Occipital lobe (tissue), 2 donors: Measurements from ENCODE around the gene LRRC23. TPM values are rescaled to one million over a fixed set of nuclear protein-coding genes. Genes with fewer than 3 reads are reported as not detected.

Source experiments
- DNase-seq: peaks from one replicate; lab custom pipeline; 2025; lab: John Stamatoyannopoulos, UW
- total RNA-seq: library from RNA; depleted of rRNA; stranded (reverse); fragments of >200 nt; gene quantifications from one replicate; pipeline ENCODE4 v1.2.3, GENCODE V29; 2014

The LRRC23 gene
- total RNA-seq, 1 donor from 2014 or later = 7.6 TPM

DNA sequence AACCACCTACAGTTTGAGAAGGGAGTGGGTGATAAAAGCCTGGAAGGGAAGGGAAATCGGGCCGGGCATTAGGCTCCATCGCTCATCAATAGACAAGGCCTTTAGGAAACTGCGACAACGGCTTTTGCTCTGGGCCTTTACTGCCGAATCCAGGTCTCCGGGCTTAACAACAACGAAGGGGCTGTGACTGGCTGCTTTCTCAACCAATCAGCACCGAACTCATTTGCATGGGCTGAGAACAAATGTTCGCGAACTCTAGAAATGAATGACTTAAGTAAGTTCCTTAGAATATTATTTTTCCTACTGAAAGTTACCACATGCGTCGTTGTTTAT is 38.7 kb downstream of the LRRC23 start:
- peak; percentile 83 for DNase-seq

DNA sequence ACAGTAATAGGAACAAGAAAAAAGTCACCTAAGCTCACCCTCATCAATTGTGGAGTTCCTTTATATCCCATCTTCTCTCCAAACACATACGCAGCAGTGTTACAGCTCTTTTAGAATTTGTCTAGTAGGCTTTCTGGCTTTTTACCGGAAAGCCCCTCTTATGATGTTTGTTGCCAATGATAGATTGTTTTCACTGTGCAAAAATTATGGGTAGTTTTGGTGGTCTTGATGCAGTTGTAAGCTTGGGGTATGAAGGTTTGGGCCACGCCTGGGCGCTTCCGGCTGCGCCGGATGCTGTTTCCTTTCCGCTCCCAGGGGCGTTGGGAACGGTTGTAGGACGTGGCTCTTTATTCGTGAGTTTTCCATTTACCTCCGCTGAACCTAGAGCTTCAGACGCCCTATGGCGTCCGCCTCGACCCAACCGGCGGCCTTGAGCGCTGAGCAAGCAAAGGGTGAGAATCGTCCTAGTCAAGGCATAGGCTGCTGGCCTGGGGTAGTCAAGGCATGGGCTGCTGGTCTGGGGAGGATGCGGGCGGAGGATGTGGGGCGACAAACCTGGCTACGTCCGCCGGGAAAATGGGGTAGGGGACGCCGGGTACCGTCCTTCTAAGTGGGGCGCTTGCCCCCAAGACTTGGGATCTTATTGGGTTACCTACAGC is 39.2 kb downstream of the LRRC23 start, which contains the start of the genes C12orf57 and RNU7-1:
Gene C12orf57 (plus strand): TSS at position 301 of the 659 bp plus-strand sequence. CDS start 100 bp downstream, at position 401.
Gene RNU7-1 (plus strand): TSS at position 95 of the 659 bp plus-strand sequence.
- peak; percentile 61 for DNase-seq

DNA sequence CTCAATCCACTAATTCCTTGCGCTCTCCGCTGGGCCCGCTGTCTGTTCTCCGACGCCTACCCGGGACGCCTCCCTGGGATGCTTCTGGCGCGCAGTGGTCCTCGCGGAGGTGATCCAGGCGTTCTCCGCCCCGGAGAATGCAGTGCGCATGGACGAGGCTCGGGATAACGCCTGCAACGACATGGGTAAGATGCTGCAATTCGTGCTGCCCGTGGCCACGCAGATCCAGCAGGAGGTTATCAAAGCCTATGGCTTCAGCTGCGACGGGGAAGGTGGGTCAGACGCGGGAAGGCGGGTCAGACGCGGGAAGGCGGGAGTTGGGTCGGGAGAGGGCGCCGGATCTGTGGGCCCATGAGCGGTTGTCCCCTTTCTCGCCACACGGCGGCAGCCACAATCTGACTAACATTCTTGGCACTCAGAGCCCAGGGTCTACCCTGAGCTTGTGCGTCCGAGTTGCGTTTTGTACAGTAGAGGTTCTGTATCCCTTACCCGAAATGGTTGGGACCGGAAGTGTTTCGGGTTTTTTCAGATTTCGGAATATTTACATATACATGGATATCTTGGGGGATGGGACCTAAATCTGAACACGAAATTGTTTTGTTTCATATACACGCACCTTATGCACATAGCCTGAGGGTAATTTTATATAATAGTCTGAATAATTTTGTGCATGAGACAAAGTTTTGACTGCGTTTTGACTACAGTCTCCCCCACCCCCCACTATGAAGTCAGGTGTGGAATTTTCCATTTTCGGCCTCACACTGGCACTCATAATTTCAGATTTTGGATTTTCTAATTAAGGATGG is 40.0 kb downstream of the LRRC23 start:
- peak; percentile 85 for DNase-seq

DNA sequence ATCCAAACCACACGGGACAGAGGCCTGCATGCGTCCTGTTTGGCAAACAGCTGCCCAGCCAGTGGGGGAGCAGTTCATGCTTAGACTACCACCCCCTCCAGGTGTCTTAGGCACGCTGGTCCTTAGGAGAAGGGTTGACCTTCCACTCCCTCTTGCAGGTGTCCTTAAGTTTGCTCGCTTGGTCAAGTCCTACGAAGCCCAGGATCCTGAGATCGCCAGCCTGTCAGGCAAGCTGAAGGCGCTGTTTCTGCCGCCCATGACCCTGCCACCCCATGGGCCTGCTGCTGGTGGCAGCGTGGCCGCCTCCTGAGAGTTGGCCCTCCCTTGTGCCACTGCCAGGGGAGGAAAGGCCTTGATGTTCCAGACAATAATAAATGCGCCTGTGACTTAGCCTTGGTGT is 41.0 kb downstream of the LRRC23 start:
- no peak for DNase-seq

DNA sequence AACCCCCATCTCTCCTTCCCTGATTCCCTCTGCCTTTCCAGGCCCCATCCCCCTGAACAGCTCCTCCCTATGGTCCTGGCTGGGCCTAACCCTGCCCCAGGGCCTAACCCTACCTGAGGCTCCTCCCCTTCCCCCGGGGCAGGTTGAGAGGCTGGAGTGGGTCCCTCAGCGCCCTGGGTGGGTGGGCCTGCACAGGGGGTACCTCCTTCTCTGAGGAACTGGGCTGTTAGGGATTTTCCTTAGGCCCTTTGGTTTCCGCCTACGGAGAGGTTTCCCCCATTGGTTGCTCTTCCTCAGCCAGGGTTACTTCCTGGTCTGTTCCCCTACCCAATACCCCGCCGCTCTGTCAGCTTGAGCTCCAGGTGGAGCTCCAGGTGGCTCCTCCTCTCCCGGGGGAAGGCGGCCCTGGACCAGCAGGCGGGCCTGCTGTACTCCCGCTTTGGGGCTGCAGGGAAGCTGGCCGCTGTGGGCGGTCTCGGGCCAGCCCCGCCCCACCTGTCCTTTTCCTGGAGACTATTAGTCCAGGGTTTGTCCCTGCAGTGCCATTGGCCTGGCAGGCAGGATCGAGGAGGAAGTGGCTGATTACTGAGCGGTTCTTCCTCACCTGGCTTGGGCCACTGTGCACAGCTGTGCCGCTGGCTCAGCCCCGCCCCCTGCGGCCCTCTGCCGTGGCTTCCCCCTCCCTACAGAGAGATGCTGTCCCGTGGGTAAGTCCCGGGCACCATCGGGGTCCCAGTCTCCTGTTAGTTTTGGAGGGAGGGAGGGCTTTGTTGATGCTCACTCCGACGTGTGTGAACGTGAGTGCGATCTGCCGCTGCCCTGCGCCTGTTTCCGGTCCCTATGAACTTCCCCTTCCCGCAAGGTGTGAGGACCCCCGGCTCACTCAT is 41.7 kb downstream of the LRRC23 start:
- no peak for DNase-seq

DNA sequence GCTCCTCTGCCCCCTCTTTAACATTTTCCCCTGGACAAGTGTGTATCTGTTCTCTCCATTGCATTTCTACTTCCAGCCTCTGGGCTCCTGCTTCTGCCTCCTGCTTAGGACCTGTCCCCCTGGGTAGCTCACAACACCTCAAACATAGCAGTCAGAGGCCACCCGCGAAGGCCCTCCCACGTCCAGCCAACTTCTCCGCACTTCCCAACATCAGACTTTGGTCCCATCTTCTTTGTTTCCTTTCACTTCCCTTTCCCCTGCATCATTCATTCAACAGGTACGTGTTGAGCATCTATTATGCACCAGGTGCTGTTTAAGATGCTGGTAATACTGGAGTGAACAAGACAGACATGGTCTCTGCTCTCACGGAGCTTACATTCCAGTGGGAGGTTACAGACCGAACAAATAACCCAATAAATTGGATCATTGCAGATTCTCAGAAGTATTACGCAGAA is 42.3 kb downstream of the LRRC23 start:
- DNase-seq = no peak

DNA sequence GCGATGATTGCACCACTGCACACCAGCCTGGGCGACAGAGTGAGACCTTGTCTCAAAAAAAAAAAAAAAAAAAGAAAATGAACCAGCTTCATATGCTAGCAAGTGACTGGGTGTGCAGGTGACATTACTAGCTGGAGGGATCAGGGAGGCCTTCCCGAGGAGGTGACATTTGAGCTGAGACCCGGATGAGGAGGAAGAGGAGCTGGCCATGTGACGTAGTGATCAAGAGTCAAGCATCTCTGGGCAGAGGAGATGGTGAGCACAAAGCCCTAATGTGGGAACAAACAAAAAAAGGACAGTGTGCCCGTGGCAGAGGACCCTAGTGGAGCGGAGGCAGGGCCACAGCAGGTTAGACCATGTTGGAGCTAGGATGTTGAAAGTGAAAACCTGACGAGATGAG is 43.0 kb downstream of the LRRC23 start:
- DNase-seq = no peak

DNA sequence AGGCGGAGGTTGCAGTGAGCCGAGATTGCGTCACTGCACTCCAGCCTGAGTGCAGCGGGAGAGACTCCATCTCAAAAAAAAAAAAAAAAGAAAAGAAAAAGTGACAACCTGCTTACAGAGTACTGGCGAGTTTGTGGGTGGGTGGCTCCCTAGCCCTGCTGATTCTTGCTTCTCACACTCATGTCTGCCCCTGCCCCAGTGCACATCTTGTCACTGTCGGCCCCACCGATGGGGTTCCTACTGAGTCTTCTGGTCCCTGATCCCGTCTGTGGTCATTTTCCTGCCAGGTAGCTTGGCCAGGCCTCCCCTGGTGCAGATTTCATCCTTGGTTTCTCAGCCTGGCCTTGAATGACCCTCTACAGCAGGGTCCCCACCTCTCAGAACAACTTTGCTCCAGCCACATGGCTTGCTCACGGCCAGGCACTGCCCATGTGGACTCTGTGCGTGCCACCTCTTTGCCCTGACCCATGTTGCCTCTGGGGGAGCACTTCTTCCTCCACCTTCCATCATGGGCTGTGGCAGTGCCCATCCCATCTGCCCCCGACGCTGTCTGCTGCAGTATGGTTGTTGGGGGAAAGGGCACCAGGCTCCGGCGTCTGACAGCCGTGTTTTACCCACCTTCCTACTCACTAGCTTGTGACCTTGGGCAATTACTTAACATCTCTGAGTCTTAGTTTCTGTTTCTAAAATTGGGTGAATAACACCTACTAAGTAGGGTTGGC is 44.4 kb downstream of the LRRC23 start:
- no peak for DNase-seq

DNA sequence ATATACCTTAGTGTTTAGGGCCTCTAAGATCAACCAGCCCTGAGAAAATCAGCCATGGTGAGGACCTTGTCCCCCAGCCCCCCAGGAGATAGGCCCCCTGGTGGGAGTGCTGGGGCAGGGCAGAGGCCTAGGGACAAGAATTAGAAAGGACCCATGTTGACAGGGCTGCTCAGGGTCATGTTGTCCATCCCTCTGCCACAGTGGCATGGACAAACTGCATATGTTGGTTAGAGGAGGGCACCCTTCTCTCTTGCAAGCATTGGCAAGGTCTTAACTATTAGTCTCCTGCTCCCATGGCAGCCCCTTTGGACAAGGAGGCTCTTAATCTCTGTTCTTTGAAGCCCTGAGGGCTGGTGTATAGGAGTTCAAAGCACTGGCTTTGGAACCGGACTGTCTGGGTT is 45.8 kb downstream of the LRRC23 start:
- no peak for DNase-seq

DNA sequence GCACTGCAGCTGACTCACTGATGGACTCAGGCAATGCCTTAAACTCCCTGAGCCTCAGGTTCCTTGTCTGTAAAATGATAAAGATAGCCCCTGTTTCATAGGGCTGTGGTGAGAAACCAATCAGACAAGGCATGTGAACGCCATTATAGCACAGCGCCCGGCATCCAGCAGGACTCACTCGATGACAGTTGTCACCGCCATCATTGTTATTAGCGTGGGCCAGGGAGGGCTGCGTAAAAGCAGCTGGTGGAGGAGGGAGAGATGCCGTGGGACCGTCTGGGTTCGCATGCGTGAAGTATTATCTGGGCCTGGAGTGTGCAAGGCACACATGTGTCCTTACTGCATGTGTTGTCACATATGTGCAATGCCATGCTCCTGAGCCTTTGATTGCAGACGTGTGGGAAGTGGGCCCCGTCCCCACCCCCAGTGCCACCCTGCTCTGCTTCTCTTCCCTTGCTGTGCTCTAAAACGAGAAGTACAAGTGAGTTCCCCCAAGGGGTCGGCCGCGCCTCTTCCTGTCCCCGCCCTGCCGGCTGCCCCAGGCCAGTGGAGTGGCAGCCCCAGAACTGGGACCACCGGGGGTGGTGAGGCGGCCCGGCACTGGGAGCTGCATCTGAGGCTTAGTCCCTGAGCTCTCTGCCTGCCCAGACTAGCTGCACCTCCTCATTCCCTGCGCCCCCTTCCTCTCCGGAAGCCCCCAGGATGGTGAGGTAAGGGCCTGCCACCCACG is 46.4 kb downstream of the LRRC23 start, which contains the start of gene PTPN6:
Gene PTPN6 (plus strand): TSS at position 546 of the 730 bp plus-strand sequence. CDS start 157 bp downstream, at position 703.
- DNase-seq = no peak

DNA sequence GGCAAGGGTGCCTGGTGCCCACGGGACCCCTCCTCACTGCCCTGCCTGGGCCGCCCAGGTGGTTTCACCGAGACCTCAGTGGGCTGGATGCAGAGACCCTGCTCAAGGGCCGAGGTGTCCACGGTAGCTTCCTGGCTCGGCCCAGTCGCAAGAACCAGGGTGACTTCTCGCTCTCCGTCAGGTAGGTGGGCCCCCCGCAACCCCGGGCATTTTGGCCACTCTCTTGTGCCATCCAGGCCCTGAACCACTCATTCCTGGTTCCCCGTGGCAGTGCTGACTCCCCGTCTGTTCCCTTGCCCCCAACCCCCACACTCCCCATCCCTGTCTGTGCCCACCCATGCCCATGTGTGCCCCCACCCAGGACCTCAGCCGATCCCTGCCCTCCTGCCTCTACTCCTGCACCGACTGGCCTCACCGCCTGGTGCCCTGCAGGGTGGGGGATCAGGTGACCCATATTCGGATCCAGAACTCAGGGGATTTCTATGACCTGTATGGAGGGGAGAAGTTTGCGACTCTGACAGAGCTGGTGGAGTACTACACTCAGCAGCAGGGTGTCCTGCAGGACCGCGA is 47.0 kb downstream of the LRRC23 start:
- no peak for DNase-seq

DNA sequence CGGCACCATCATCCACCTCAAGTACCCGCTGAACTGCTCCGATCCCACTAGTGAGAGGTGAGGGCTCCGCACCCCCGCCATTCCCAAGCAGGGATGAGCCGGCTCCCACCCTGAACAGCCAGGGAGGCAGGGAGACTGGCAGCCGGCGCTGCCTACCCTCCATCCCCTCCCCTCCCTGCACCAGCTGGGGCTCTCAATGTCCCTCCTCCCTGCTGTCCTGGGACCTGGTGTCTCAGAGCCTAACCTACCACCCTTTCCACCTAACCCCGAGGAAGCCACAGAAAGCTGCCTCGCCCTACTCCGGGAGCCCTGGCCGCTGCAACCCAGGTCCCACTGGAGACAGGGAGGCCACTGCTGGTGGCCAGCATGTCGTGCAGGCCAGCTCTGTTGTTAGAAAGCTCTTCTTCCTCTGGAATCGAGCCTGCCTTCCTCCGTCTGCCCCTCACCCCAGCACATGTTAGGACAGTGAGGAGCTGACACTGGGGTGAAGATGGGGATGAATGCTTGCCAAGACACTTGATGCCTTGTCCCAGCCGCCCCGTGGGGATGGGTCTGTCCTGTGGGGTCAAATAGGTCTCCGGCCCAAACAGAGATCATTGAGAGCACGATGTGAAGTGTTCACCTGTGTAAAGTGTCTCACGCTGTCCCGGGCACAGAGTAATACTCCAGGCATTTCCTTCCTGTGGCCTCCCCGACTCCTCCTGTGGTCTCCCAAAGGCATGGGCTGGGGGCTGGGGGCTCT is 47.7 kb downstream of the LRRC23 start:
- no peak for DNase-seq

DNA sequence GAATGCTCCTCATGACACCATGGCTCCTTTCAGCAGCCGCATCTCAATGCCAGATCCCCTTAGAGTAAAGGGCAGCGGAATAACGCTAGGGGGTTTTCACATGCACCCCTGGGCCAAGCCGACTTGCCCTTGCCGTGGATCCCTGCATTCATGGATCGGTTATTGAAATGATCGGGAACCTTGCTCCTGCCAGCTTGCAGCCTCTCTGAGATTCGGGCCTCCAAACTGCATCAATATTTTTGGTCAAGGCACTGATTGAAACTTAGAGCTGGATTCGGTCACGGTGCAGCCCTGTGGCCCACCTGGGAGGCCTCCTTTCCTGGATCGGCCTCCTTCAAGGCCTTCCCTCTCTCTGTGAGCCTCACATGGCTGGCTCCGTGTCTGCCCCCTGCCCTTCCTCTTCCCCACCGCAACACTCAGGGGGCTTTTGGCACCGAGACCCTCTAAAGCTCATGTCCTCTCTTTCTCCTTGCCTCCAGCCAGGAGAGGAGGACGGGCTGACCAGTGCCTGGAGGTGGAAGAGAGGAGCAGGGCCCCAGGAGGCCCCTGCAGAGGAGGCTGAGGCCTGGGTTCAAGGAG is 48.3 kb downstream of the LRRC23 start:
- no peak for DNase-seq

DNA sequence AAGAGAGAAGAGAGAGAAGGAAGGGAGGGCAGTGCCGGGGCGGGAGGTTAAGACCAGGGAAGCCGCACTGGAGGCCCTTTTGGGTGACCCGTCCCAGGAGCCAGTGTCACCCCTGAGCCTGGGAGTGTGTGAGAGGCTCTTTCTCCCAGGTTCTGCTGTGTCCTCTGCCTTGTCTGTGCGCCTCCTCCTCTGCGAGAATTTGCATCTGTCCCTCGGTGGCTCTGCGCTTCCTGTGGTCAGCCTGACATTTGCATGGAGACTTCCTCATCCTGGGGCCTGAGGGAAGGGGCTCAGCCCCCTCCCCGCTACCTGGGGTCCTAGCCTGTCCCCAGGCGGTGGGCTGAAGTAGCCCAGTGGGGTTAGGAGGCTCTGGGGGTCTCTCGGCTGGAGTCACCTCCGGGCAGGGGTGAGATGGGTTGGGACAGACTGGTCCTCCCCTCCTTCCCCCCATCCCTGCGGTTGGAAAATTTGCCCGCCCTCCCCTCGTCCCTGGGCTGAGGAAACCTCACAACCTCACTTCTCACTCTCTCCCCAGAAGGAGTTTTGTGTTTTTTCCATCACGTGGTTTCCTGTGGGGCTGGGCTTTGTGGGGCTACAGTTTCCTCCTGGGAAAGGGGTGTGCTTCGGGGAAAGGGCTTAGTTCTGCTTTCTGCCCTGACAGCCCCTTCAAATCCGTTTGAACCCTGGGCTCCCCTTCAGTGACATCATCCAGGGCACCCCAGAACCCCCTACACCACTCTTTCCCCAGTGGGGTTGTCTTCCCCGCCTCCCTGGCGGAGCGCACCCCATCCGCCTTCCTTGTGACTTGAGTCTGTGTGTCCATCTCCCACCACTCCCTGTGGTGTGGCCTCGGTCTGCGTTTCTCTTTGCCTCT is 49.1 kb downstream of the LRRC23 start:
- no peak for DNase-seq

DNA sequence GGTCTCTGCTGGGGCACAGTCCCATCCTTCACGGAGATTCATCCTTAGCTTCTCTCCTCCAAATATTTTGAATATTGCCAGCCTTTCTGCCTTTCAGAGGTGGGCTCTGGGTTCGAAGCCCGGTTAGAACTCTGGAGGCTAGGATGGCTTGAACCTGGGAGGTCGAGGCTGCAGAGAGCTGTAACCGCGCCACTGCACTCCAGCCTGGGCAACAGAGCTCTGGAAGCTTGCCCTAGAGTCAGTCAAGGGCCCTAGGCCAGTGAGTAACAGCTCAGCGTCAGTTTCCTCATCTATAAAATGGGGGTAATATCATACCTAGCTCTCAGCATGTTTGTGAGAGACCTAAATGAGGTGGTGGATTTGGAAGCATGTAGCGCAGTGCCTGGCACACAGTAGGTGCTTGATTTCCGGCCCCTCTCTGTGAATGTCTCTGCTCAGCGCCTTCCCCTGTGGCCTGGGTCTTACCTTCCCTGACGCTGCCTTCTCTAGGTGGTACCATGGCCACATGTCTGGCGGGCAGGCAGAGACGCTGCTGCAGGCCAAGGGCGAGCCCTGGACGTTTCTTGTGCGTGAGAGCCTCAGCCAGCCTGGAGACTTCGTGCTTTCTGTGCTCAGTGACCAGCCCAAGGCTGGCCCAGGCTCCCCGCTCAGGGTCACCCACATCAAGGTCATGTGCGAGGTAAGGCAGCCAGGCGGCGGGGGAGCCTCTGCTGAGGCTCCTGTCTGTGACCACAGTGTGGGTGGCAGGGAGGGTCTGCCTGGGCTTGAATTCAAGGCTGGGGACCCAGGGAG is 49.9 kb downstream of the LRRC23 start:
- no peak for DNase-seq

DNA sequence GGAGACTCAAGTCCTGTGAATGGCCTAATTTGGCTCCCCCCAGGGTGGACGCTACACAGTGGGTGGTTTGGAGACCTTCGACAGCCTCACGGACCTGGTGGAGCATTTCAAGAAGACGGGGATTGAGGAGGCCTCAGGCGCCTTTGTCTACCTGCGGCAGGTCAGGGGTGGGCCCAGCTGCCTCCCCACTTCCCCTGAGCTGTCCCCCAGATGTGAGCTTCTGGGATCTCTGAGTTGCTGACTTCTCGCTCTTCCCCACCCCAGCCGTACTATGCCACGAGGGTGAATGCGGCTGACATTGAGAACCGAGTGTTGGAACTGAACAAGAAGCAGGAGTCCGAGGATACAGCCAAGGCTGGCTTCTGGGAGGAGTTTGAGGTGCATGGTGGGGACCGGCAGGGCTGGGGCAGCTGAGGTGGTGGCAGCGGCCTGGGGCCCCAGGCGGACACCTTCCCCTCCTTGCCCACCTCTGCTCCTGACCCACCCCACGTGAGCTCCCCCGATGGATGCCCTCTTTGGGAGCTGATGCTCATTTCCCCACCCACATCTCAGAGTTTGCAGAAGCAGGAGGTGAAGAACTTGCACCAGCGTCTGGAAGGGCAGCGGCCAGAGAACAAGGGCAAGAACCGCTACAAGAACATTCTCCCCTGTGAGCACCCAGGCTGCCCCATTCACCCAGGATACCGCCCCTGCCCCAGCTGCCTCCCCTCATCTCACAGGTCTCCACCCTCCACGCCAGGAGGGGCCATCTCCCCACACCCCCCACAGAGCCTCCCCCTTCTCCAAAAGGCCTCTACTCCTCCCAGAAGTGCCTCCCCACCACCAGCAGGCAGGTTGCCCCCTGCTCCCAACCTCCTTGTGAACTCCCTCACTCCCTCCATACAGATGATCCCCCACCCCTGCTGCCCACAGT is 50.7 kb downstream of the LRRC23 start:
- no peak for DNase-seq
